Epidermal melanocyte (primary cell): Measurements from ENCODE around the gene FANCC.
A peak's percentile ranks its signal among the peaks of the same experiment; 100 is the strongest.

ENCODE experiments used
- DNase-seq: peaks from one replicate; pipeline ENCODE4 v3.0.0; 2011; ENCODE audit warnings: low spot score; ENCODE audit not compliant: insufficient read length

Gene FANCC

DNA sequence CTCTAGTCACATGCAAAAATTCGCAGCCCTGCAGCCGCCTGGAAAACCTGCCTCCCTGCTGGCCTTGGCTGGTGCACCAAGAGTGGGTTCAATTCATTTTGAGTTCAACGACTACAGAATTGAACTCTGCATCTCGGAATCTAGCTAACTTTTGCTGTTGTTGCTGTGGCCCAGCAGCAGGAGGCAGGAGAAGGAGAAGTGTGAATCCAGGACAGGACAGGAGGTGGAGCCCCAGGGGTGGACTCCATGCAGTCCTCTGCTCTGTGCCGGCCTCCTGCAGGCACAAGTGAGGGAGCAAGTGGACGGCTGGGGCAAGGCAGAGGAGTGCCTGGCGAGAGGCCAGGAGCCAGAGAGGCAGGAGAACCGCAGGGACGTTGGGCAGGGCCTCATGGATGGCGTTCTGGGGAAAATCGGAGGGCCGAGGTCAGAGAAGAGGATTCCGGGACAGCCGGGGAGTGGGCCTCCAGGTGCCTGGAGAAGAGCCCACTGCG, 214.2 kb downstream of the FANCC start:
- DNase-seq = no peak

DNA sequence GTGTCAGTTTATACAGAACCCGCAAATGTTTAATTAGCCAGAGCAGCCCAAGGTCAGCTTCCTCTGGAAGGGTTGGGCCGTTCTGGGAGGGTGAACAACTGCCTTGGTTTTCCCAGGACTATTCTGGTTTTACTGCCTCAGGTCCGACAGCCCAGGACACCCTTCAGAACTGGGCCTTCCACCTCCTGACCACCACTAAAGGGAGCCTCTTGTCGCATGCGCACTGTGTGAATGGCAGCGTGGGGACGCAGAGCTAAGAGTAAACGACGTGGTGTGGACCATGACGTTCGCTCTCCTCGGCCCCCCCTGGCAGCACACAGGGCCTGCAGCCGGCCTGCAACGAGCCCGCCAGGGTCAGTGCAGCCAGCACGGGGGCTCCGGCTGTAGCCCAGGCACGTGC, 214.9 kb downstream of the FANCC start:
- DNase-seq = no peak

DNA sequence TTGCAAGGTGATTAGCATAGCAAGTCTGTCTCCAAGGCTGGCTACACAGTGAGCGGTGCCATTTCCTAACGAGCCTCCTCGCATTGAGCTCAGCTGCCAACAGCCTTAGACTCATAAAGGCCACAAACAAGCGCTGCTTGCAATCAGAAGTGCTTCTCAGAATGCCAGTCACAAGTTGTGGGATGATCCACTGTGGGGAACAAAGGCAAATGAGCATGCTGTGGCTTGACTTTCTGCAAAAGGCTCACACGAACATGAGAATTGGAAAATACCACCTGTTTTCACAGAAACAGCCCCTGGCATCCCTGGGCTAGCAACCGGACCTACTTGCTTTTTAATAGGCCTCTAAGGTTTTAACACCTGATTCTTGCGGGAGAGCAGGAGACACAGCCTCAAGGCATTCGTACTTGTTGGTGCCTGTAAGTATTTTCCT, 215.5 kb downstream of the FANCC start:
- no peak for DNase-seq

DNA sequence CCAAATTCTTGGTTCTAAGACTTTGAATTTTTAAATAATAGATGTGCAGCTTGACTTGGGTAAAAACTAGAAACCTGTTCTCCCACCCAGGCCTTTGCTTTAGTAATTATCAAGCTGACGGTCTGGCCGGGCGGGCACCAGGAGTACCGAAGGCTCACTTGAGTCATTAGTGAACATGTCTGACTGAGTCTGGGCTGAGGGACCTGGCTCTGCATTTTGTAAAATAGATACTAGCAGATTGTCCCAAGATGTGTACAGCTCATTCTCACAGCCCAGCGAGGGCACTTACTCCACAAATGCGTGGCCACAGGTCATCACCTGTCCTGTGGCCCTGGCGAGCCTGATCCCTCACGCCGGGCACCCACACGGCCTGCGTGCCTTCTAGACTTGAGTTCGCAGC, 216.2 kb downstream of the FANCC start:
- DNase-seq = no peak

DNA sequence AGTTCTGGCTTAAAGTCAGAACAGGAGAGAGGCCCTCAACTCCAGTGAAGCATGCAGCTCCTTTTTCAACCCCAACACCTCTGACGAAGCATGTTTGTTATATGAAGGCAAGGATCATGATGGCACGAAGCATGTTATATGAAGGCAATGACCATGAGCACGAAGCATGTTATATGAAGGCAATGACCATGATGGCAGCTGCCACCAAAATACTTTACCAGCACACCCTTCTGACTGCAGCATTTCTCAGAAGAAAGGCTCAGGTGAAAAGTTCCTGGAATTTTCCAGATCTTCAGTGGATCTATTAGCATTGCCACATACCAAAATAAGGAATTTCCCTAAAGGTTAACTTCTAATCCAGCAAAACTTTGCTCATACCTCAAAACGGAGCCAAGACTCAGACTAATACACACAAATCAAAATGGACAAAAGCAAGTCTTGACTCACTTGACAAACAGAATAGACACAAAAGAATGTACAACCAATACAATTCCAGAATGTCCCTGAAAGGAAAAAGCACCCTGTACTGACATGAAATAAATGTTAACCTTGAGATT, 217.4 kb downstream of the FANCC start:
- no peak for DNase-seq

DNA sequence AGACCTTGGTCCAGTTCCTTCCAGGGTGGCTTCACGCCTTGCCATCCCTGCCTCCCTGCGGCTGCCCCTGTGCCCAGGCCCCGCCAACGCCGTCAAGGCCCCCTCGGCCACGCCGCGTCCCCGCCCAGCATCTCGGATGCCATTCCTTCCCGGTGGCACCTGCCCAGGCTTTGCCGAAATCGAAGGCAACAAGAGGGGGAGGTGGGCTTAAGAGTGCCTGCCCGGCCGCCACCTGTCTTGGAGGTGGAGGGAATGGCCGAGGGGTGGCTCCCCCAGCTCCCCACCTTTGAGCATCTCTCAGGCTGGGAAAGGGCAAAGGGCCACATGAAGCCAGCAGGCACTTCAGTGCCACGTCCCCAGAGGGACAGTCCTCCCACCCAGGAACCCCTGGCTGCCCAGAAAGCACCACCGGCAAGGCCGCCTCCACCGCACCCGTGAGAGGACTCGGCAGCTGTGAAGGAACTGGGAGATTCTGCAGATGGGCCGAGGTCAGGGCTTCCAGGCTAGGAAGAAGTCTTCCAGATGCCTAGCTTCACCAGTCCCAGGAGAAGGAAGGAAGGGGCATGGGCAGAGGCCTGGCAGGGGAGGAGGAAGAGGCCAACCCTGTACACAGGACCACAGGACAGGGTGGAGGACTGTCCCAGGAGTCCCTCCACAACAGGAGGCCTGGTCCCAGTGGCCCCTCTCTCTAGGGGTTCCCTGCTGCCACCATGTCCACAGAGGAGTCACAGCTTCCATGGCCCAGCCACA, 218.0 kb downstream of the FANCC start:
- DNase-seq = no peak

DNA sequence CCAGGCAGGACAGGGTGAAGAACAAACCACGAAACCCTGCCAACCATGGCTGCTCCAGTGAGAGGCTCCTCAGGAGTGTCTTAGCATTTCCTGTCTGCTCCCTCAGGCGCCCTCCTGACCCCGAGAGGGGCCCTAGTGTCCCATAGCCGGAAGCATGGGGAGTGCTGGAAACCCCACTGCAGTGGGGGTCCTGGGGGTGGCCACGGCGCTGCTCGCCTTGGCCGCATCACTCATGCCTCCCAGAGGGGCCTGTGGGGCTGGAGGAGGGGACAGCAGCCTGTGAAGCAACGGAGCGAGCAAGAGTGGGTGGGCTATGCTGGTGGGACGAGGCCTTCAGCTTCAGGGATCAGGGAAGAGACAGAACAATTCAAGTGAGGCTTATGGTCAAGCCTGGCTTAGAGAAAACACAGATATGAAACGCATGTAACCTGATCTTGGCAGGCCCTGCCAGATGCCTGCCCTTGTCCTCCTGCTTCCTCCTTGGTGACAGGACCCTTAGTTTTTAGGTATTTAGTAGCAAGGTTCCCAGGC, 219.1 kb downstream of the FANCC start:
- no peak for DNase-seq

DNA sequence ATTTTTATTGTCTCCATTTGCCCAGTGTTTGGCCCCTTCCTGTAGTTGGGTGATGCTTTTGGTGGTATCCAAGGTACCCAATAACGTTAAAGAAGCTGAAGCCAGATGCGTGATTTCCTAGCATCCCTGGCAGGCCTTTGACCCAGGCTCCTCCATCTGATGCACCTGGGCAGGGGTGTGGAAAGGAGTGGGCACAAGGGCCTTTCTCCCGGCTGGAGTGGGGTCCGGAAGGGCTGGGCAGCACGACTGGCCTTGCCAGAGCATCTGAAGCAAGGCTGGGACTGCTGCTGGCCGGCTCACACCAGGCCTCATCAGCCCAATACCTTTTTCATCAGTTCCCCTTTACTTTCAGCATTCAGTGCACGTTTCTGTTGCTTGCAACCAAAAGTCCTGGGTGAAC, 220.2 kb downstream of the FANCC start:
- DNase-seq = no peak

DNA sequence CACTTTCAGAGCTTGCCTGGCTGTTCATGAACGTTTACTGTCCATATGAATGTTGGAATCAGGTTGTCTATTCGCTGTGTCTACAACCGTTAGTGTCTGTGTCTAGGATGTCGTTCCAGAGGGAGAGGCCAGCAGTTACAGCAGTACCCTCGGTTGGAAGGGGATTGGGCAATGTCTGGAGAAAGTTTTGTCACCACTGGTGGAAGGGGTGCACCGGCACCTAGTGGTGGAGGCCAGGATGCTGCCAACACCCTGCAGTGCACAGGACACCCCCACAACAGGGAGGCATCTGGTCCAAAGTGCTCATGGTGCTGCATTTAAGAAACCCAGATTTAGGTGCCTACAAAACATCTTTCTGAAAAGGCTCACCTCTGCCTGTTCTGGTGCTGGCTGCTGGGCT, 220.7 kb downstream of the FANCC start:
- no peak for DNase-seq

DNA sequence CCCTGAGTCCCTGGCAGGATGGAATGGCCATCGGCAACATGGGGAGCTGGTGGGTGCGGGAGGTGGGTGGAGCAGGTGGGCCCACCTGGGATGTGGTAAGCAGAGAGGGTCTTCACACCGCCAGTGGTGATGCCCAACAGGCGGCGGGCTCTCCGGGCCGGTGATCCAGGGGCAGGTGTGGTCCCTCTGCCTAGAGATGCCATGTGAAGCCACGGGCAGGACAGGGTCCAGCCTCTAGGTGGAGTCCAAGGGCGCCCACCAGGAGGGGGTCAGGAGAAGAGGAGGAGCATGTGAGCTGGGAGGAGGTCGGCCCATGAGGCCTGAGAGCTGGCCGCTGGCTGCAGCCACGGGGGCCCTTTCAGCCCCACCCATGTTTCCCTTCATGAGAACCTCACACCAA, 221.1 kb downstream of the FANCC start:
- DNase-seq = no peak

DNA sequence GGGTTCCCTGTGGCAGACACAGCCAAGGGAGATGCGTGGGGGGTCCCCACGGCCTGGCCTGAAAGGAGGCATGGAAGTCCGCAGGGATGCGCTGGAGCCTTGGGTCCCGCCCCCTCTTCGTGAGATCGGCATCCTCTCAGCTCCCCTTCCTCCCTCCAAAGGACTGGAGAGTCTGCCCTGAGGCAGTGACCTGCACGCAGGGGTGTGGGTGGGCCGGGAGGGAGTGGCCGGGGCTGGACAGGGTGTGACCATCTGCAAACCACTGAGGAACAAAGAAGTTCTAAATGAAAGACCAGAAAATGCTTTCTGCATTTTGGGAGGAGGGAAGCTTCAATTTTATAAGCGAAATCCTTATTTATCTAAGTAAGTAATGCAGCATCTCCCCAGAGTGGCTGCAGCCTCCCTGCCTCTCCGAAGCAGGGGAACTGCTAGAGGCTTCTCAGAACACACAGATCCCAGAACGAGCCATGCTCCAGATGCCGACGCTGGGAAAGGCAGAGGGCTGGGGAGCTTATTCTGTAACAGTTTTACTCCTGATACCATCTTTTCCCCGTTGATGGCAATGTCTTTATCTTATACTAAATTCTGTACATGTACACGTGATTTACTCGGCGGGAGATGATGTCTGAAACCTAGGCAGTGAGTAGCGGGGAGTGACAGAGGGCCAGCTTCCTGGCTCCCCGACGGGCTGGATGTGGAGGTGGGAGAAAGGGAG, 221.7 kb downstream of the FANCC start:
- DNase-seq = no peak

DNA sequence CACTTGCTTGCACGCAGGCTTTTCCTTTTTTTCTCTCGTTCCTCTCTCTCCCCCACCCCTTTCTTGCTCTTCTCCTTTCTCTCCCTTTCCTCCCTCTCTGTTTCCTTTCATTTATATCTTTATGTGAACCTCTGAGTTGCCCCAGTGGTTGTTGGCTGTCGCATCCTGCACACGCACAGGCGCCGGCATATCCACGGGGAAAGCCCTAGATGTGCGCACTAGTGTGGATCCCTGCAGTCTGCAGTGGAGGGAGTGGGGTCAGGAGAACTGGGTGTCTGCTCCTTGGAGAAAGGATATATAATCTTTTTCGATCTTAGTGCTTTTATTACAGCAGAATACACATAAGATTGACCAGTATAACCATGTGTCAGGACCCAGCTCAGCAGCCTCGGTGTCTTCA, 223.5 kb downstream of the FANCC start:
- no peak for DNase-seq

DNA sequence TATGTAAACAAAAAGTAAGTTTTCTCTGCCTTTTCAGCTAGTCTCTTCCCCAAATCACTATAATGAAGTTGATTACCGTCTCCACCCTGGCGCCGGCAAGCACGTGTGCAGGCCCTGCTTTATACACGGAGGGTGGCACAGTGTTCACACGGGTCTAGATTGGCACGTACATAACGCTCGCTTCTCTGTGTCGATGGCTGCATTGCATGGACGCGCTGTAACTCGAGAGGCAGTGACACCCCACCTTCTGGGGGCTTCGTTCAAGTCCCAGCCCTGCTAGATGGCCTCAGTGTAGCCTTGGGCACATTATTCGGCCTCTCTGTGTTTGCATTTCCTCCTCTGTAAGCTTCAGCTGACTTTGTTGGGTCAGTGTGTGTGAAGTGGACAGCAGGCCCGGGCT, 223.9 kb downstream of the FANCC start:
- no peak for DNase-seq

DNA sequence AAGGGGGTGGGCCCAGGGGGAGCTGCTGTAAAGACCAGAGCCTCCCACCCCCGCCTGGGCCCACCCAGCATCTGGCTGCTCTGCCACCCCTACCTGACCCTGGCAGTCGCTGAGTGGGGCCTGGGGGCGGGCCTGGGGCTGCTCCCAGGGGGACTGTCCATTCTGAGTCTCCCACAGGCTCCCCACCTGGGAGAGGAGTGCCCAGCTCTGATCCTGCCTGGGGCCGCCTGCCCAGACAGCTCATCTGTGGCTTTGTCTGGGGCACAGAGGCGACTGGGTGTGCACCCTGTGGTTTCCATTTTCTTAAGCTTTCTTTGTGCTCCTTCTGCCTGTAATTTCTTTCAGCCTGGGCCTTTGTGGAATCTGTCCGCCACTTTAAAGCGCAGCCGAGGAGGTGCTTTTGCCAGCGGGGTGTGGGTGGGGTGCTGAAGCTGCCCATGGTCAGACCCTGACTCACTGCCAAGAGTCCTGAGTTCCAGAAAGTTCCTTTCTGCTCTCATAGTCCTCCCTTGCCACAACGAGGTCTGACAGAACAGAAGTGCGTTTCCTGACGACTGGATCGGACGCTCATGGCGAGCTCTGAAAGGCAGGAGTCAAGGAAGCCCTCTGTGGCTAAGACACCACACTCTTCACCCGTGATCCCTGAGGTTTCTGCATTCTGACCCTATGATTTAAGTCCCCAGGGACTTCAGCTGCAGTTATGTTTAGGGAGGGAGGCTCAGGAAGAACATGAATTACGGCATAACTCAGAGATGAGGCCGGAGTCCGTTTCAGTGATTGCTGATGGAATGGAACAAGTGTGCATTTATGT, 225.0 kb downstream of the FANCC start:
- DNase-seq = peak; percentile 63

DNA sequence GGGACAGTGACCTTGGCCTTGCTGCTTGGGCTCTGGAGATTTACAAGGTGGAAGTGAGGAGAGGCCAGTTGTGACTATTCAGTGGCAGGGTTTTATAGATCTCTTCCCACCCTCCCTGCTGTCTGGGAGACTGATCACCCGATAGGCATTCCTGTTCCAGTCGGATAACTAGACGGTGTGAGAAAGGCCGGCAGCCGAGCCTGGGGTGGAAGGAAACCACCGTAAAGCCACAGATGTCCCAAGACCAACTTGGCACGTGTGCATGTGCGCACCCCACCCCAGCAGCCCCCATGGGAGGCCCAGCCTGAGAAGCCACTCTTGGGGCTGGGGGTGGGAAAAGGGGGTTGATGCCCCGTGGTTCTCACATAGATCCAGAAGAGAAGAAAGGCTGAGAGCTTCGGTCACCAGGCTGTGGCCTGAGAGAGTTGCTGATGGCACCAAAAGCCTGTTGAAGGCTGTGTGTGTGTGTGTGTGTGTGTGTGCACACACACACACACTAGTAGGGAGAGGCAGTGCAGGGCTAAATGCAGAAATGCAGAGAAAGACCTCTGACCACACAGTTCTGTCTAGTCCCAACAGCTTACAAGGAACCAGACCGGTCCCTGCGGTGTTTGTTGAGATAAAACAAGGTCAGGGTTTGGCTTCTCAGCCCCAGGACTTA, 225.8 kb downstream of the FANCC start:
- DNase-seq = no peak

DNA sequence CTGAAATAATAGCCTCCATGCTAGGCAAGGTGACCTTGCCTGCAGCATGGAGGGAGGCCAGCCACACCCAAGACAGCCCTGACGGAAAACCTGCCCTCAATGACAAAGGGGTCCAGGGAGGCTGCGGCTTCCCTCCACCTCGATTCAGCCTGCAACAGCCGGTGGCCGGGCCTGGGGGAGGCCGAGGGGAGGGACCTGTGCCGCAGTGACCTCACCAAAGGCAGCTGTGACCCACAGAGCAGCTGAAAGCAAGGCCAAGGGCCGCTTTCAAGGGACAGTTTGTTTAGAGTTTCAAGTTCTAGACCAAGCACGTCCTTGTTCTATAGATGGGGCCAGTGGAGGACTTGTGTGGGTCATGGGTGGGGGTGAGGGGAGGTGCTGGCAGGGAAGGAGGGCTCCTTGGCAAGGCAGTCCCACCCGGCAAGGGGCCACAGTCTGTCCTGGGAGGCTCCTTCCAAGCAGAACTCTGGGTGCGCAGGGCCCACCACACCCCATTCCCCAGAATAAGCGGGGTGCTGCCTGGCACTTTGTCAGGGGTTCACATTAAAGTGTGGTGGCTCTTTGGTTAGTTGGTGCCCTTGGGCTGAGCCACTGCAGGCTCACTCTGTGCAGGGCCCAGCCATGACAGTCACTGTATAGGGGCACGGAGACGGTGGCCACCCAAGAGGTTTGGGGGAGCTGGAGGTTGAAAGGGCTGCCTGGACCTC, 226.5 kb downstream of the FANCC start:
- no peak for DNase-seq

DNA sequence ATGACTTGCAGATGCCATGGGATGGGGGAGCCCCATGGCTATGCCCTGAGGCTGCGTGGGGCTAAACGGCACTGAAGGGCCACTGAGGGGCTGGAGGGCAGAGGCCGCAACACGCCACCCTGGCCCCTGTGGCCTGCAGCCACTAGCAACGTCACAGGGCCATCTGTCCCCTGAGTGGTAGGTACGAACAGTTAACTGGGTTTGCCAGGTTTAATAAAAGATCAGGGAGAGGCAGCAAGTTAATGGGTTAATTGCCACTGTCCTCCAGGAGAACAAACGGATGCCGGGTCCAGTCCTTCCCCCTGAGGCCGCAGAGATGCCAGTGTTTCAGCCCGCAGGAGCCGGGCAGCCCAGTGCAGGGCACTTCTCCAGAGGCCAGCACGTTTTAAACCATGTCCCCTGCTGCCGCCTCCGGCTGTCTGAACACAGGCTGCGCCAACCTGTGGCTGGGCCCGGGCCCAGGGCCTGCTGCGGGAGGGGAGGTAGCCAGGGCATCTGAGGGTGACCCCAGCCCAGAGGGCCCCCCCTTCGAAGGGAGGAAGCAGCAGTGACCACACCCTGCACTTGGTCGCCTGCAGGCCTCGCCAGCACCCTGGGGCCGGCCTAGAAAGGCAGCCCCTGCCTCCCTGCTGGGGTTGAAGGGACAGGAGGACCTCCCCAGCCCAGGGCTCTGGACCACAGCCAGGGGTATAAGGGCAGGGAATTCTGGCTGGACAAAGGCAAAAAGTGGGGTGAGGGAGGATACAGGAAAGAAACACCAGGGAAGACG, 227.3 kb downstream of the FANCC start:
- DNase-seq = no peak

DNA sequence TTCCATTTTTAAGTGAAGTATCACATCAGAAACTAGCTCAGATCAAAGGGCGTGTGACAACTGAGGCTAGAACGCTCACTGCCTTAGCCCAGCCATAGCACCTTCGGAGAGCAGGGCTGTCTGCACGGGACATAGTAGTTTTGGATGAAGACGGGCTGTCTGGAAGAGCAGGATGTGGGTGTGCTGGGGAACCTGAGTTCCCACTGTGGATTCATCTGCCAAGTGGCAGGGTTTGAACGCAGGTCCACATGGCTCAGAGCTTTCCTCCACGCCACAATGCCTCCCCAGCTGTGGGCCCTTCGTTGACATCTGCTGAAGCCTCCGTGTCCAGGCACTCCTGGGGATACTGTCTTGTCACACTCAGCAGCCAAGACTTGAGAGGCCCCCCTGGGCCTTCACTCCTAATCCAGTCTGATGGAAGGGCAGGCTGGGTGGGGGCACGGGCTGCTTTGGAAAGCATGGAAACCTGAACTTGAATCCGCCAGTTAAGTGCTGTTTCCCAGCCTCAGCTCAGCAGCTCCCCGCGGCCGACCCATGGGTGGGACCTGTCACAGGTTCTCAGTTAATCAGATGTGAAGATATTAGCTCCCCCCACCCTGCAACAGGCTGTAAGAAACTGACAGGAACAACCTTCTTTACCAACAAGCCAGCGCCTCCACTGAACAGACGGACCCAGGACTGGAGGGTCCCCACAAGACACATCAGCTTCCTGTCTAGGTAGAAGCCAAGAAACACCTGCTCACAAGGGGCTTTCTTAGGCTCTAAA, 228.1 kb downstream of the FANCC start:
- DNase-seq = no peak
